GM06990 (cell line): ENCODE measurements around the gene NYAP1.
"Not testable (repeated sequence)": the region's sequence is repeated elsewhere in the genome, so short reads cannot be mapped to it uniquely, and the experiment has no call there.

Experiments
- DNase-seq: peaks from one replicate; pipeline ENCODE4 v3.0.0-alpha.2; 2011; ENCODE audit not compliant: insufficient read length; ENCODE audit errors: extremely low read depth
- H3K27me3 ChIP-seq: replicated peaks from 2 replicates; pipeline ENCODE4 v1.6.0; 2011; ENCODE audit warnings: low read length; ENCODE audit not compliant: control insufficient read depth, insufficient read depth
- H3K36me3 ChIP-seq: 2 replicates; pipeline ENCODE4 v1.5.1; 2011; ENCODE audit warnings: low read length; ENCODE audit not compliant: control insufficient read depth, insufficient read depth
- H3K4me3 ChIP-seq: replicated peaks from 2 replicates; pipeline ENCODE4 v1.5.1; 2011; ENCODE audit warnings: low read depth, mild to moderate bottlenecking, control low read depth, low read length
- TF ChIP-seq, protein P1 (sequence below): IDR thresholded peaks from 2 replicates; pipeline ENCODE4 v1.5.1; 2011; ENCODE audit warnings: low read length, control low read depth, mild to moderate bottlenecking, inconsistent platforms; ENCODE audit not compliant: insufficient read depth, poor library complexity, severe bottlenecking

The NYAP1 gene

DNA sequence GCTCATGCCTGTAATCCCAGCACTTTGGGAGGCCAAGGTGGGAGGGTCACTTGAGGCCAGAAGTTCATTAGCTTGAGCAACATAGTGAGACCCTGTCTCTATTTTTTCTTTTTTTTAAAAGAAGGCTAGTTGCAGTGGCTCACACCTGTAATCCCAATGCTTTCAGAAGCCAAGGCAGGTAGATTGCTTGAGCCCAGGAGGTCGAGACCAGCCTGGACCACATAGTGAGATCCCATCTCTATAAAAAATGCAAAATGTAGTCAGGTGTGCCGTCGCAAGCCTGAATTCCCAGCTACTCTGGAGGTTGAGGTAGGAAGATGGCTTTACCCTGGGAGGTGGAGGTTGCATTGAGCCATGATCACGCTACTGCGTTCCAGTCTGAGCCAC is 7.5 kb downstream of the NYAP1 start:
- Histone ChIP-seq H3K4me3 (no peak overlapping the region), H3K27me3 (no peaks in the 10 kb centered on the region), H3K36me3 (no peaks in the 10 kb centered on the region)
- no peak for DNase-seq
- TF ChIP-seq, protein P1, sequence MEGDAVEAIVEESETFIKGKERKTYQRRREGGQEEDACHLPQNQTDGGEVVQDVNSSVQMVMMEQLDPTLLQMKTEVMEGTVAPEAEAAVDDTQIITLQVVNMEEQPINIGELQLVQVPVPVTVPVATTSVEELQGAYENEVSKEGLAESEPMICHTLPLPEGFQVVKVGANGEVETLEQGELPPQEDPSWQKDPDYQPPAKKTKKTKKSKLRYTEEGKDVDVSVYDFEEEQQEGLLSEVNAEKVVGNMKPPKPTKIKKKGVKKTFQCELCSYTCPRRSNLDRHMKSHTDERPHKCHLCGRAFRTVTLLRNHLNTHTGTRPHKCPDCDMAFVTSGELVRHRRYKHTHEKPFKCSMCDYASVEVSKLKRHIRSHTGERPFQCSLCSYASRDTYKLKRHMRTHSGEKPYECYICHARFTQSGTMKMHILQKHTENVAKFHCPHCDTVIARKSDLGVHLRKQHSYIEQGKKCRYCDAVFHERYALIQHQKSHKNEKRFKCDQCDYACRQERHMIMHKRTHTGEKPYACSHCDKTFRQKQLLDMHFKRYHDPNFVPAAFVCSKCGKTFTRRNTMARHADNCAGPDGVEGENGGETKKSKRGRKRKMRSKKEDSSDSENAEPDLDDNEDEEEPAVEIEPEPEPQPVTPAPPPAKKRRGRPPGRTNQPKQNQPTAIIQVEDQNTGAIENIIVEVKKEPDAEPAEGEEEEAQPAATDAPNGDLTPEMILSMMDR, result no peak

DNA sequence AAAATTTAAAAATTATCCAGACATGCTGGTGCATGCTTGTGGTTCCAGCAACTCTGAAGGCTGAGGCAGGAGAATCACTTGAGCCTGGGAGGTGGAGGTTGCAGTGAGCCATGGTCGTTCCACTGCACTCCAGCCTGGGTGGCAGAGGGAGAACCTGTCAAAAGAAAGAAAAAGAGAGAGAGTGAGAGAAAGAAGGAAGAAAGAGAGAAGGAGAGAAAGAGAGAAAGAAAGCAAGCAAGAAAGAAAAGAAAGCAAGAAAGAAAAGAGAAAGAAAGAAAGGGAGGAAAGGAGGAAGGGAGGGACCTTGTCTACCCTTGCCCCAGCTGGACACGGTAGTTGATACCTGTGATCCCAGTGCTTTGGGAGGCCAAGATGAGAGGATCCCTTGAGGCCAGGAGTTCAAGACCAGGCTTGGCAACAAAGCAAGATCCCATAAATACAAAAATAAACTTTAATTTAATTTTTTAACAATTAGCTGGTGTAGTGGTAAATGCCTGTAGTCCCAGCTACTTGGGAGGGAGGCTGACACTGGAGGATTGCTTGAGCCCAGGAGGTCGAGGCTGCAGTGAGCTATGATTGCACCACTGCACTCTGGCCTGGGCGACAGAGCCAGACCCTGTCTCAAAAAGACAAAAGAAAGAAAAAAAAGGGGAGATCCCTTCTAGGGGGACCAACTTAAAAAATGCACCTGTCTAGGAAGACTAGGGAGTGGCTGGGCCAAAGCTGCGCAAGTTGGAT is 9.2 kb downstream of the NYAP1 start:
- peak overlapping the region; percentile 48 for H3K4me3 ChIP-seq
- no peaks in the 10 kb centered on the region for H3K27me3 ChIP-seq
- TF ChIP-seq, protein P1, result no peak

DNA sequence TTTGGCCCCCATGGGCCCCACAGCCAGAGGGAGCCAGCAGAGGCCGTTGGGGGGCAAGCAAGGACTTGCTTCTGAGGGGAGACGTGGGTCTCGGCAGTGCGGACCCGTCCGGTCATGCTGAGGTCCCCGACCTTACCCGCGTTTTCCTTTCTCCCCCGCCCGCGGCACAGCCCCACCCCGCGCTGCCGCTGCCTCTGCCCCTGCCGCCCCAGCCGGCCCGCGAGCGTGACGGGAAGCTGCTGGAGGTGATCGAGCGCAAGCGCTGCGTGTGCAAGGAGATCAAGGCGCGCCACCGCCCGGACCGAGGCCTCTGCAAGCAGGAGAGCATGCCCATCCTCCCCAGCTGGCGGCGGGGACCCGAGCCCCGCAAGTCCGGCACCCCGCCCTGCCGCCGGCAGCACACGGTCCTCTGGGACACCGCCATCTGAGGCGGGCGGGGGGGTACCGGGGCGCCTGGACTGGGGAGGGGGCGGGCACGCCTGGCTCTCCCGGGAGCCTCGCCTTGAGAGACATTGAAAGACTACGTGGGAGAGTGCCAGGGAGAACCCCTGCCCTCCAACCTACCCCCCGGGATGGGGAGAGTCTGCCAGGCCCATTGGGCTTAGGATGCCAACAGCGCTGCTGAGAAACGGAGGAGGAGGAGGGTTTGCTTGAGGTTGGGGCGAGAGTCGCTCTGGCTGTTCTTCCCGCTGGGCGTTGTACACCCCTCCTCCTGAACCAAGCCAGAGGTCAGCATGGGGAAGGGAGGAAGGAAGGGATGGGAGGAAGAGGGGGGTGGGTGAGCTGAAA is 9.9 kb downstream of the NYAP1 start:
- H3K4me3 ChIP-seq, result peak overlapping the region; percentile 48
- DNase-seq, result peak; percentile 67
- TF ChIP-seq, protein P1, result peak; percentile 38
- H3K36me3 ChIP-seq, result no peaks in the 10 kb centered on the region
- H3K27me3 ChIP-seq, result no peaks in the 10 kb centered on the region

More for the DNA sequence above, 9.2 kb downstream of the NYAP1 start:
- H3K36me3 ChIP-seq, result no peaks in the 10 kb centered on the region
- no peak for DNase-seq

DNA sequence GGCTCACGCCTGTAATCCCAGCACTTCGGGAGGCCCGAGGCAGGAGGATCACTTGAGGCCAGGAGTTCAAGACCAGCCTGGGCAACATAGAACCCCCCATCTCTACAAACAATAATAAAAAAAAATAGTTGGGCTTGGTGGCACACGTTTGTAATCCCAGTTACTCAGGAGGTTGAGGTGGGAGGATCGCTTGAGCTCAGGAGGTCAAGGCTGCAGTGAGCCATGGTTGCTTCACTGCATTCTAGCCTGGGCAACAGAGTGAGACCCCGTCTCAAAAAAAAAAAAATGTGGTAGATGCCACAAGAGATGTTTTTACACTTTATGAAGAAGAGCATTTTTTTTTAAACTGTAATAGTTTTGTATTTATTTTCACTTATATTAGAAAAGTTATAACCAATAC is 12.8 kb downstream of the NYAP1 start:
- Histone ChIP-seq H3K4me3 (no peak overlapping the region), H3K27me3 (no peaks in the 10 kb centered on the region), H3K36me3 (no peaks in the 10 kb centered on the region)
- DNase-seq, result no peak
- TF ChIP-seq, protein P1, result no peak

DNA sequence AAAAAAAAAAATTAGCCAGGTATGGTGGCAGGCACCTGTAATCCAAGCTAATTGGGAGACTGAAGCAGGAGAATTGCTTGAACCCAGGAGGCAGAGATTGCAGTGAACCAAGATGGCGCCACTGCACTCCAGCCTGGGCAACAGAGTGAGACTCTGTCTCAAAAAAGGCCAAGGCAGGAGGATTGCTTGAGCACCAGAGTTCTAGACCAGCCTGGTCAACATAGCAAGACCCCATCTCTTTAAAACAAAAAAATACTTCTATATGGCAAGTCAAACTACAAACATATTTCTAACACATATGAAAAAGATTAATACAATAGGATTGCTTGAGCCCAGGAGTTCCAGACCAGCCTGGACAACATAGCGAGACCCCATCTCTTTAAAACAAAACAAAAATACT is 17.0 kb downstream of the NYAP1 start:
- DNase-seq, H3K4me3 ChIP-seq, H3K27me3 ChIP-seq, H3K36me3 ChIP-seq: not testable (repeated sequence)

DNA sequence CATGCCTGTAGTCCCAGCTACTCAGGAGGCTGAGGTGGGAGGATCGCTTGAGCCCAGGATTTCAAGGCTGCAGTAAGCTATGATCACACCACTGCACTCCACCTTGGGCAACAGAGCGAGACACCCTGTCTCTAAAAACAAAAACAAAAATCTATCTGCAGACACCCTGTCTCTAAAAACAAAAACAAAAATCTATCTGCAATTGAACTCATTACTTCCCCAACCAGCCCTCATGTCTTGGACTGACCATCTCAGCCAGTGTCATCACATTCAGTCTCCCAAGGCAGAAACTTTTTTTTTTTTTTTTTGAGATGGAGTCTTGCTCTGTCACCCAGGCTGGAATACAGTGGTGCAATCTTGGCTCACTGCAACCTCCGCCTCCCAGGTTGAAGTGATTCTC is 20.3 kb downstream of the NYAP1 start:
- not testable (repeated sequence) for H3K36me3 ChIP-seq, H3K4me3 ChIP-seq

More for the DNA sequence above, 20.3 kb downstream of the NYAP1 start:
- H3K27me3 ChIP-seq, DNase-seq: not testable (repeated sequence)
